HepG2 (cell line): ENCODE results near the gene SLCO4A1. TPM values are rescaled to one million over a fixed set of nuclear protein-coding genes. Genes with fewer than 3 reads are reported as not detected.
A peak's percentile ranks its signal among the peaks of the same experiment; 100 is the strongest.

Source experiments
- ATF7 ChIP-seq, 2 experiments: fragments of 450-650 bp in 1 of 2; sonication (generic) in 1 of 2; formaldehyde crosslinking in 1 of 2; IDR thresholded peaks; 2 replicates each; pipeline versions ENCODE4 v1.4.0 to v1.6.1; 2016 to 2020; ENCODE audit warnings: antibody characterized with exemption in 1 of 2, mild to moderate bottlenecking in 1 of 2, missing genetic modification reagents in 1 of 2
- CTCF ChIP-seq: sonication (generic); formaldehyde crosslinking; IDR thresholded peaks from 2 replicates; pipeline ENCODE4 v1.5.0; 2020; ENCODE audit warnings: mild to moderate bottlenecking, missing genetic modification reagents, moderate library complexity
- E2F5 ChIP-seq: sonication (generic); formaldehyde crosslinking; conservative IDR thresholded peaks from 2 replicates; pipeline ENCODE4 v1.4.0; 2020; ENCODE audit warnings: missing genetic modification reagents
- EEA1 ChIP-seq: sonication (generic); formaldehyde crosslinking; IDR thresholded peaks from 2 replicates; pipeline ENCODE4 v1.5.1; 2020; ENCODE audit warnings: mild to moderate bottlenecking, missing genetic modification reagents, borderline replicate concordance
- HMGXB4 ChIP-seq, 2 experiments: sonication (generic) in 1 of 2; formaldehyde crosslinking in 1 of 2; IDR thresholded peaks; 2 replicates each; pipeline versions ENCODE4 v1.4.0 to v1.6.1; 2018 to 2020; ENCODE audit warnings: missing genetic modification reagents in 2 of 2, borderline replicate concordance in 1 of 2, low read depth in 1 of 2, mild to moderate bottlenecking in 1 of 2, missing biosample characterization in 1 of 2
- HNRNPLL ChIP-seq: fragments of 200-400 bp; formaldehyde crosslinking; IDR thresholded peaks from 2 replicates; pipeline ENCODE4 v1.6.1; 2017; ENCODE audit warnings: mild to moderate bottlenecking, low read depth, low read length; ENCODE audit not compliant: poor library complexity, severe bottlenecking
- IRF9 ChIP-seq: sonication (generic); formaldehyde crosslinking; IDR thresholded peaks from 2 replicates; pipeline ENCODE4 v1.8.0; 2022; ENCODE audit warnings: missing genetic modification reagents, mild to moderate bottlenecking, borderline replicate concordance
- KLF9 ChIP-seq: IDR thresholded peaks from 2 replicates; pipeline ENCODE4 v1.6.1; 2016; ENCODE audit warnings: low read depth
- MXD3 ChIP-seq: IDR thresholded peaks from 2 replicates; pipeline ENCODE4 v1.6.1; 2016; ENCODE audit warnings: mild to moderate bottlenecking, missing biosample characterization, missing genetic modification reagents
- RARA ChIP-seq: IDR thresholded peaks from 2 replicates; pipeline ENCODE4 v1.6.1; 2016; ENCODE audit warnings: missing genetic modification reagents, missing compliant biosample characterization
- SAFB2 ChIP-seq: sonication (generic); formaldehyde crosslinking; IDR thresholded peaks from 2 replicates; pipeline ENCODE4 v1.5.1; 2020; ENCODE audit warnings: missing genetic modification reagents, low read depth, mild to moderate bottlenecking, borderline replicate concordance
- TERF1 ChIP-seq: sonication (generic); formaldehyde crosslinking; IDR thresholded peaks from 2 replicates; pipeline ENCODE4 v1.8.0; 2022; ENCODE audit warnings: mild to moderate bottlenecking, missing genetic modification reagents, moderate library complexity
- ZBTB42 ChIP-seq: sonication (generic); formaldehyde crosslinking; IDR thresholded peaks from 2 replicates; pipeline ENCODE4 v1.5.0; 2020; ENCODE audit warnings: mild to moderate bottlenecking, missing genetic modification reagents
- ZNF124 ChIP-seq: sonication (generic); formaldehyde crosslinking; IDR thresholded peaks from 2 replicates; pipeline ENCODE4 v1.4.0; 2020; ENCODE audit warnings: missing genetic modification reagents
- ZNF3 ChIP-seq: IDR thresholded peaks from 2 replicates; pipeline ENCODE4 v1.7.0; 2017; ENCODE audit warnings: inconsistent platforms
- ZNF335 ChIP-seq: sonication (generic); formaldehyde crosslinking; IDR thresholded peaks from 2 replicates; pipeline ENCODE4 v1.4.0; 2020; ENCODE audit warnings: missing genetic modification reagents
- ZNF343 ChIP-seq: sonication (generic); formaldehyde crosslinking; IDR thresholded peaks from 2 replicates; pipeline ENCODE4 v1.4.0; 2020; ENCODE audit warnings: mild to moderate bottlenecking, missing genetic modification reagents
- ZNF546 ChIP-seq: sonication (generic); formaldehyde crosslinking; conservative IDR thresholded peaks from 2 replicates; pipeline ENCODE4 v1.8.1; 2023; ENCODE audit warnings: mild to moderate bottlenecking, missing genetic modification reagents
- ZNF552 ChIP-seq: sonication (generic); formaldehyde crosslinking; IDR thresholded peaks from 2 replicates; pipeline ENCODE4 v1.9.0; 2022; ENCODE audit warnings: missing genetic modification reagents, mild to moderate bottlenecking, borderline replicate concordance
- polyA plus RNA-seq, 8 experiments: library from polyadenylated mRNA; depleted of rRNA in 3 of 8; stranded (reverse) in 7 of 8; unstranded in 1 of 8; fragments of >200 nt; fragmentation: Illumina TruSeq in 4 of 8; extraction: Trizol in 4 of 8; gene quantifications; 2 replicates each; pipeline versions ENCODE4 v1.2.1 to v1.2.3, GENCODE V29; 2011 to 2016; ENCODE audit warnings: low read depth in 4 of 8, missing spikeins in 1 of 8, mixed read lengths in 1 of 8; ENCODE audit not compliant: insufficient read depth in 1 of 8
- total RNA-seq, 5 experiments: library from RNA; depleted of rRNA; stranded (reverse); fragments of >200 nt; fragmentation: Illumina TruSeq; extraction: Trizol; gene quantifications; 2 replicates each; pipeline ENCODE4 v1.2.3, GENCODE V29; 2016; ENCODE audit warnings: low read depth in 1 of 5

SLCO4A1 gene
- total and polyA plus RNA-seq, 2 of the 13 experiments (the other 11 are each of a cell fraction or from before 2014, with no cell fraction given), result 55.5 to 112 TPM

GRCh38 chr20:62644044-62644795 lies 1.9 kb downstream of the SLCO4A1 start (continued):
- TF ChIP-seq SAFB2, result 0 out of 2 replicates have a peak, but pooled peaks have one; percentile 30
- TF ChIP-seq TERF1 (CRISPR knock-in tag), result peak; percentile 52; the same call in 1 of the 2 replicates
- TF ChIP-seq E2F5 (CRISPR knock-in tag), result no peak
- TF ChIP-seq ZNF3 (CRISPR knock-in tag), result no peak
- peak; percentile 76; the same call in 1 of the 2 replicates for TF ChIP-seq EEA1 (CRISPR knock-in tag)
- 0 out of 4 replicates have a peak, but pooled peaks of 1 of the 2 experiments have one; percentile 16 for TF ChIP-seq HMGXB4 (CRISPR knock-in tag; IDR thresholded peaks at IDR 0.05; ENCODE audit: borderline replicate concordance in 1 of 2, low read depth in 1 of 2)
- TF ChIP-seq HNRNPLL, result peak; percentile 15
- 0 out of 2 replicates have a peak, but pooled peaks have one; percentile 44 for TF ChIP-seq ZNF546 (CRISPR knock-in tag)
- TF ChIP-seq IRF9 (CRISPR knock-in tag), result 0 out of 2 replicates have a peak, but pooled peaks have one; percentile 72
- 0 out of 2 replicates have a peak, but pooled peaks have one; percentile 12 for TF ChIP-seq CTCF (CRISPR knock-in tag)
- TF ChIP-seq ZNF552, result peak; percentile 70; the same call in 1 of the 2 replicates
- no peak for TF ChIP-seq ATF7 (IDR thresholded peaks at IDR 0.05)
- 0 out of 2 replicates have a peak, but pooled peaks have one; percentile 27 for TF ChIP-seq ATF7 (CRISPR knock-in tag; IDR thresholded peaks at IDR 0.05)
- TF ChIP-seq ZBTB42 (CRISPR knock-in tag), result peak; percentile 79; the same call in 1 of the 2 replicates
- 0 out of 2 replicates have a peak, but pooled peaks have one; percentile 24 for TF ChIP-seq ZNF335 (CRISPR knock-in tag)
- TF ChIP-seq ZNF343 (CRISPR knock-in tag), result no peak
- TF ChIP-seq MXD3, result peak; percentile 37; the same call in 1 of the 2 replicates
- TF ChIP-seq KLF9, result no peak
- TF ChIP-seq ZNF124, result no peak
- no peak for TF ChIP-seq RARA (CRISPR knock-in tag)
